MM.1S (cell line): Measurements from ENCODE around the gene ROCK2.

ENCODE experiments used
- DNase-seq: peaks from one replicate; pipeline ENCODE4 v3.0.0-alpha.2; 2015
- H2AFZ ChIP-seq: fragments of 300-600 bp; sonication (generic); 2 replicates; pipeline ENCODE4 v1.6.0; 2016; ENCODE audit warnings: antibody characterized with exemption, low read length
- H3F3A ChIP-seq: fragments of 300-600 bp; sonication (generic); 2 replicates; pipeline ENCODE4 v1.6.1; 2016; ENCODE audit warnings: mild to moderate bottlenecking, antibody characterized with exemption, low read length, moderate library complexity, mixed read lengths; ENCODE audit not compliant: insufficient read depth
- H3K27ac ChIP-seq: fragments of 300-600 bp; sonication (generic); 2 replicates; pipeline ENCODE4 v1.5.1; 2016; ENCODE audit warnings: mild to moderate bottlenecking, low read length
- H3K27me3 ChIP-seq: fragments of 300-600 bp; sonication (generic); replicated peaks from 2 replicates; pipeline ENCODE4 v1.6.0; 2016; ENCODE audit warnings: low read length; ENCODE audit not compliant: insufficient read depth
- H3K36me3 ChIP-seq: fragments of 300-600 bp; sonication (generic); replicated peaks from 2 replicates; pipeline ENCODE4 v1.6.1; 2016; ENCODE audit warnings: mild to moderate bottlenecking, low read length, mixed read lengths; ENCODE audit not compliant: insufficient read depth
- H3K4me1 ChIP-seq: fragments of 300-600 bp; sonication (generic); 2 replicates; pipeline ENCODE4 v1.6.1; 2016; ENCODE audit warnings: low read length, mixed read lengths
- H3K4me2 ChIP-seq: fragments of 300-600 bp; sonication (generic); 2 replicates; pipeline ENCODE4 v1.6.0; 2016; ENCODE audit warnings: low read depth, low read length
- H3K4me3 ChIP-seq: fragments of 300-600 bp; sonication (generic); 2 replicates; pipeline ENCODE4 v1.5.1; 2016; ENCODE audit warnings: low read length, mixed read lengths
- H3K79me2 ChIP-seq: fragments of 300-600 bp; sonication (generic); 2 replicates; pipeline ENCODE4 v1.6.1; 2016; ENCODE audit warnings: mixed run types, low read length, mixed read lengths
- H3K9ac ChIP-seq: fragments of 300-600 bp; sonication (generic); 2 replicates; pipeline ENCODE4 v1.6.1; 2016; ENCODE audit warnings: low read length, mixed read lengths
- H3K9me2 ChIP-seq: fragments of 300-600 bp; sonication (generic); replicated peaks from 2 replicates; pipeline ENCODE4 v1.6.1; 2016; ENCODE audit warnings: mild to moderate bottlenecking, low read length, mixed read lengths; ENCODE audit not compliant: insufficient read depth
- H3K9me3 ChIP-seq: fragments of 300-600 bp; sonication (generic); replicated peaks from 2 replicates; pipeline ENCODE4 v1.6.1; 2016; ENCODE audit warnings: mild to moderate bottlenecking, low read length, mixed read lengths; ENCODE audit not compliant: insufficient read depth
- H4K20me1 ChIP-seq: fragments of 300-600 bp; sonication (generic); 2 replicates; pipeline ENCODE4 v1.6.1; 2016; ENCODE audit warnings: mild to moderate bottlenecking, low read length, moderate library complexity, mixed read lengths; ENCODE audit not compliant: insufficient read depth
- EZH2 ChIP-seq: fragments of 300-600 bp; sonication (generic); optimal IDR thresholded peaks from 2 replicates; pipeline ENCODE3; 2017; ENCODE audit warnings: low read depth, mild to moderate bottlenecking, antibody characterized with exemption, low read length, mixed read lengths
- EZH2phosphoT487 ChIP-seq: fragments of 300-600 bp; sonication (generic); IDR thresholded peaks from 2 replicates; pipeline ENCODE4 v1.6.1; 2018; ENCODE audit warnings: antibody characterized with exemption, low read length
- TF ChIP-seq, protein P1 (sequence below): fragments of 300-600 bp; sonication (generic); IDR thresholded peaks from 2 replicates; pipeline ENCODE4 v1.5.1; 2016; ENCODE audit warnings: antibody characterized with exemption, low read length, mixed read lengths

Gene ROCK2

DNA sequence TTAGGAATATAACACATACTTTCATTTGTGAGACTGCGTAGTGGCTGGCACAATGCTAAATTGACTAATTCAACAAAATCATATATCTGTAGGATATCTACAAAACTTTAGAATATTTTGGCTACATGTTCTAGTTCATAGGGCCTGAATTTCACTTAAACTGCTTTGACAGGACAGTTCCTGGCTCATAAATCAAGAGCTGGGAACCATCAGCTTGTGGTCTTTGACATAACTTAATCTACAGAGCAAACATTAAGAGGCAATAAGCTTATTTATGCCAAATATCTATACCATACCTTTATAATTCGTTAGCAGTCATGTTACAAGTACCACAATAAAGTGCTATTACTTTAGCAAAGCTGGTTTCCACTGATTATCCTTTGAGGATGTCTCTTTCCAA, 83.5 kb downstream of the ROCK2 start:
- H3K9me2 ChIP-seq, result no peaks in the 10 kb centered on the region
- no peaks in the 10 kb centered on the region for H3K79me2 ChIP-seq
- TF ChIP-seq EZH2phosphoT487 (no peak), EZH2 (no peak)
- TF ChIP-seq, protein P1, sequence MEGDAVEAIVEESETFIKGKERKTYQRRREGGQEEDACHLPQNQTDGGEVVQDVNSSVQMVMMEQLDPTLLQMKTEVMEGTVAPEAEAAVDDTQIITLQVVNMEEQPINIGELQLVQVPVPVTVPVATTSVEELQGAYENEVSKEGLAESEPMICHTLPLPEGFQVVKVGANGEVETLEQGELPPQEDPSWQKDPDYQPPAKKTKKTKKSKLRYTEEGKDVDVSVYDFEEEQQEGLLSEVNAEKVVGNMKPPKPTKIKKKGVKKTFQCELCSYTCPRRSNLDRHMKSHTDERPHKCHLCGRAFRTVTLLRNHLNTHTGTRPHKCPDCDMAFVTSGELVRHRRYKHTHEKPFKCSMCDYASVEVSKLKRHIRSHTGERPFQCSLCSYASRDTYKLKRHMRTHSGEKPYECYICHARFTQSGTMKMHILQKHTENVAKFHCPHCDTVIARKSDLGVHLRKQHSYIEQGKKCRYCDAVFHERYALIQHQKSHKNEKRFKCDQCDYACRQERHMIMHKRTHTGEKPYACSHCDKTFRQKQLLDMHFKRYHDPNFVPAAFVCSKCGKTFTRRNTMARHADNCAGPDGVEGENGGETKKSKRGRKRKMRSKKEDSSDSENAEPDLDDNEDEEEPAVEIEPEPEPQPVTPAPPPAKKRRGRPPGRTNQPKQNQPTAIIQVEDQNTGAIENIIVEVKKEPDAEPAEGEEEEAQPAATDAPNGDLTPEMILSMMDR, result no peak
- H2AFZ ChIP-seq, result no peak overlapping the region
- no peaks in the 10 kb centered on the region for H3K36me3 ChIP-seq
- no peaks in the 10 kb centered on the region for H3F3A ChIP-seq
- H3K4me1 ChIP-seq, result no peaks in the 10 kb centered on the region
- H3K9me3 ChIP-seq, result no peaks in the 10 kb centered on the region
- H4K20me1 ChIP-seq, result no peaks in the 10 kb centered on the region
- H3K27me3 ChIP-seq, result no peaks in the 10 kb centered on the region
- H3K27ac ChIP-seq, result no peak overlapping the region
- DNase-seq, result no peak
- no peak overlapping the region for H3K4me2 ChIP-seq
- no peak overlapping the region for H3K4me3 ChIP-seq
- no peak overlapping the region for H3K9ac ChIP-seq

DNA sequence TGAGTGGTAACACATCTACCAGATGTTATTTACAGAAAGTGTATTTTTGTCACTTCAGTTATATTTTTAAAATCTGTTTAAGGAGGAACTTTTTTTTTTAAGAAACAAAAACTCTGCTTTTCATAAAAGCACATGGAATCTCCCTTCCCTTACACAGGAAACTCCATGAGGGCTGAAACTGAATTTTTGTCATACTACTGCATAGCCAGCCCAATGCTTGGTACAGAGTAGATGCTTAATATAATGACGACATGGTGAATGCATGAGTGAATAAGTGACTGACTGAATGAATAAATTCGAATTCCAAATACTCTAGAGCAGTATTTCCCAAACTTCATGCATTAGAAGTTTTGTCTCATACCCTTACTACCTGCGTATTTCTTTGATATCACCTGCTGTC, 86.5 kb downstream of the ROCK2 start:
- no peaks in the 10 kb centered on the region for H3K9me3 ChIP-seq
- no peaks in the 10 kb centered on the region for H3K36me3 ChIP-seq
- H3K9me2 ChIP-seq, result no peaks in the 10 kb centered on the region
- no peak for DNase-seq
- no peak overlapping the region for H3K9ac ChIP-seq
- H3F3A ChIP-seq, result no peaks in the 10 kb centered on the region
- H3K4me1 ChIP-seq, result no peaks in the 10 kb centered on the region
- no peak overlapping the region for H2AFZ ChIP-seq
- no peak overlapping the region for H3K4me3 ChIP-seq
- no peak overlapping the region for H3K4me2 ChIP-seq
- no peaks in the 10 kb centered on the region for H4K20me1 ChIP-seq
- H3K27me3 ChIP-seq, result no peaks in the 10 kb centered on the region
- peaks cover 3% of the 10 kb centered on the region; the same call in 1 of the 2 replicates for H3K79me2 ChIP-seq
- no peak overlapping the region for H3K27ac ChIP-seq
- TF ChIP-seq, protein P1, result no peak
- TF ChIP-seq EZH2phosphoT487 (no peak), EZH2 (no peak)

DNA sequence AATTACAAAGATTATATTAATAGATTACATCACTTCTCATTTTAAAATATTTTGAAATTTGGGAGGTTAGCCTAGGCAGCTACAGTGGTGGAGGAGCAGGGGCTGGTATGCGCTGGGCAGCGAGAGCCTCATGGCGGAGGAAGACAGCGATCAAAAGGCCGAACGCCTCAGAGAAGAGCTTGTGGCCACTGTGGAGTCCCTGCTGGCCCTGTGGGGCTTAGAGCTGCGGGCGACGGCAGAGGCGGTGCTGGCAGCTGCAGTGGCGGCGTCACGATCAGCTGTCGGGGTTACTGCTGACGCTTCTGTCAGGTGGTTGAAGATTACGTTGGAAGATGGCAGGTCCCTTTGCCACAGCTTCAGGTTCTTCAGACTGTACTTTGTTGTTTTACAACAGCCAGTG, 87.4 kb downstream of the ROCK2 start:
- no peak for TF ChIP-seq EZH2phosphoT487
- TF ChIP-seq, protein P1, result no peak
- TF ChIP-seq EZH2, result no peak

More for the DNA sequence above, 87.4 kb downstream of the ROCK2 start:
- no peak for DNase-seq
- no peak overlapping the region for H3K4me2 ChIP-seq
- no peaks in the 10 kb centered on the region for H3K4me1 ChIP-seq
- no peaks in the 10 kb centered on the region for H3K27me3 ChIP-seq
- no peaks in the 10 kb centered on the region for H4K20me1 ChIP-seq
- H3K9me2 ChIP-seq, result no peaks in the 10 kb centered on the region
- H3K4me3 ChIP-seq, result no peak overlapping the region
- no peak overlapping the region for H3K27ac ChIP-seq
- no peaks in the 10 kb centered on the region for H3F3A ChIP-seq
- H2AFZ ChIP-seq, result no peak overlapping the region
- H3K79me2 ChIP-seq, result peaks cover 3% of the 10 kb centered on the region; the same call in 1 of the 2 replicates
- no peak overlapping the region for H3K9ac ChIP-seq
- no peaks in the 10 kb centered on the region for H3K36me3 ChIP-seq
- H3K9me3 ChIP-seq, result no peaks in the 10 kb centered on the region
